Mucosa of stomach (tissue), 1 donor: ENCODE measurements around the gene CENPL.
A peak's percentile ranks its signal among the peaks of the same experiment; 100 is the strongest.

Experiments used
- H3K27me3 ChIP-seq: one replicate; pipeline ENCODE4 v1.7.0; 2013; ENCODE audit warnings: mild to moderate bottlenecking, low read length; ENCODE audit not compliant: control insufficient read depth, insufficient read depth
- H3K36me3 ChIP-seq: one replicate; pipeline ENCODE4 v1.7.0; 2013; ENCODE audit warnings: low read length; ENCODE audit not compliant: control insufficient read depth, insufficient read depth
- H3K4me1 ChIP-seq: one replicate; pipeline ENCODE4 v1.7.0; 2013; ENCODE audit warnings: mild to moderate bottlenecking, low read length; ENCODE audit not compliant: control insufficient read depth, insufficient read depth
- H3K4me3 ChIP-seq: one replicate; pipeline ENCODE4 v1.7.0; 2013; ENCODE audit warnings: low read length
- H3K9ac ChIP-seq: one replicate; pipeline ENCODE4 v1.7.0; 2013; ENCODE audit warnings: mild to moderate bottlenecking, low read length, moderate library complexity
- H3K9me3 ChIP-seq: one replicate; pipeline ENCODE4 v1.7.0; 2013; ENCODE audit warnings: mild to moderate bottlenecking, low read length, moderate library complexity; ENCODE audit not compliant: control insufficient read depth
- donor health status: Pancreatic carcinoma.

Gene CENPL, protein sequence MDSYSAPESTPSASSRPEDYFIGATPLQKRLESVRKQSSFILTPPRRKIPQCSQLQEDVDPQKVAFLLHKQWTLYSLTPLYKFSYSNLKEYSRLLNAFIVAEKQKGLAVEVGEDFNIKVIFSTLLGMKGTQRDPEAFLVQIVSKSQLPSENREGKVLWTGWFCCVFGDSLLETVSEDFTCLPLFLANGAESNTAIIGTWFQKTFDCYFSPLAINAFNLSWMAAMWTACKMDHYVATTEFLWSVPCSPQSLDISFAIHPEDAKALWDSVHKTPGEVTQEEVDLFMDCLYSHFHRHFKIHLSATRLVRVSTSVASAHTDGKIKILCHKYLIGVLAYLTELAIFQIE

DNA sequence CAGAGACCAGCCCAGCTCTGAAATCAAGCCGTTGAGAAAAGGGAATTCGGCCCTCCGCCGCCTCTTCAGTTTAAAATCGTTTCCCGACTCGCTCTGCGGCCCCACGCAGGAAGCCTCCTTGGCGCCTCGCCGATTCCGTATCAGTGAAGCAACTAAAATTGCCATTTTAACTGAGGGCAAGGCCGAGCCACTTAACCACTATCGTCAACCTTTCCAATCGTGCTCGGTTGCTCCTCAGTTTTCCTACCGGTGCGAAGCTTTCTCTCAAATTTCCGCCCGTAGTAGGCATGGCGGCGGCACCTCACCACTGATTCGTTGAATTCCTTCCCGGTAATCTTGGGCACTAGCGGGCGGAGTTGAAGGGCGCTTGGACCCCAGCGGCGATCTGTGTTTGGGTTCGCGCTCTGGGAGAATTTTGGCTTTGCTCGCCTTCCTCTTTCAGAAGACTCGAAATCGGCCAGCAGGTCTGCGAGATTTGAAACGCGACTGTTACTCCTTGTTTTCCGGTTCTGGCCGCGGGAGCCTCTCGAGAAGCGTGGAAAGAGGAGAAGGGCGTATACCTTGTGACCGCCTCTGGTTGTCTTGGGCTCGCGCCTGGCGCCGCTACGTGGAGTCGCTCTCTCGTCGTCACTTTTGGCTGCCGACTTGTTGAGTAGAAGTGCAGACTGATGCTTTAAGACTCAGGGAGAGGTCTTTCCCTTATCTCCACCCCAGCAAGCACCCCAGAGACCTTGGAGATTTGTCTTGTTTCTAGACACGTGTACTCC, at the start of gene CENPL, which contains the start of gene DARS2:
Gene CENPL (minus strand): TSS at position 569 of the 767 bp plus-strand sequence. CDS start 13,584 bp downstream, outside the sequence.
Gene DARS2 (plus strand): TSS at position 359 of the 767 bp plus-strand sequence. CDS start 557 bp downstream, outside the sequence.
- H3K36me3 ChIP-seq: no peaks in the 10 kb centered on the region
- H3K27me3 ChIP-seq: no peaks in the 10 kb centered on the region
- H3K4me1 ChIP-seq: peaks cover 8% of the 10 kb centered on the region
- H3K9me3 ChIP-seq: no peaks in the 10 kb centered on the region
- H3K4me3 ChIP-seq: peak within 1 kb of the TSS; percentile 53
- peak within 1 kb of the TSS; percentile 75 for H3K9ac ChIP-seq

- no peaks in the 10 kb centered on the region for H3K9me3 ChIP-seq
- H3K27me3 ChIP-seq: no peaks in the 10 kb centered on the region
- H3K4me1 ChIP-seq: peaks cover 17% of the 10 kb centered on the region
- H3K9ac ChIP-seq: no peak overlapping the region
- H3K4me3 ChIP-seq: no peak overlapping the region
- no peaks in the 10 kb centered on the region for H3K36me3 ChIP-seq
Measured at GRCh38 chr1:173871500-173871899, 46.8 kb upstream of the CENPL start.

DNA sequence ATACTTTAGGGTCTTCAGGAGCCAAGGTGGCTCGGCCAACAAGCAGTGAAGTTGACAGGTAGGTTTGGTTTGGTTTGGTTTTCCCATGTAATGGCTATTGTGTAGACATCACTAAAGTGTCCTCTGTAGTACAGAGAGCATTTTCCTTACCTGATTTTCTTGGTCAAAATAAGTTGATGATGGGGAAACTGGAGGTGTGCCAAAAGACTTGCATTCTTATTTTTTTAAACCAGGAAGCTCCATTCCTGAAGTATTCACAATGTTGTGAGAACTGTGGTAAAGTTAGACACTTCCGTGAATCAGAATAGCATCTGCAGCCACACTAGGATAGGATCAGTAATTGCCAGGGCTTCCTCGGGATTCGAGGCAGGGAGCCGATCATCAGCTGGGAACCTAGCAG, 46.4 kb upstream of the CENPL start:
- no peak overlapping the region for H3K9ac ChIP-seq
- no peaks in the 10 kb centered on the region for H3K9me3 ChIP-seq
- peaks cover 17% of the 10 kb centered on the region for H3K4me1 ChIP-seq
- H3K36me3 ChIP-seq: no peaks in the 10 kb centered on the region
- H3K27me3 ChIP-seq: no peaks in the 10 kb centered on the region
- no peak overlapping the region for H3K4me3 ChIP-seq

DNA sequence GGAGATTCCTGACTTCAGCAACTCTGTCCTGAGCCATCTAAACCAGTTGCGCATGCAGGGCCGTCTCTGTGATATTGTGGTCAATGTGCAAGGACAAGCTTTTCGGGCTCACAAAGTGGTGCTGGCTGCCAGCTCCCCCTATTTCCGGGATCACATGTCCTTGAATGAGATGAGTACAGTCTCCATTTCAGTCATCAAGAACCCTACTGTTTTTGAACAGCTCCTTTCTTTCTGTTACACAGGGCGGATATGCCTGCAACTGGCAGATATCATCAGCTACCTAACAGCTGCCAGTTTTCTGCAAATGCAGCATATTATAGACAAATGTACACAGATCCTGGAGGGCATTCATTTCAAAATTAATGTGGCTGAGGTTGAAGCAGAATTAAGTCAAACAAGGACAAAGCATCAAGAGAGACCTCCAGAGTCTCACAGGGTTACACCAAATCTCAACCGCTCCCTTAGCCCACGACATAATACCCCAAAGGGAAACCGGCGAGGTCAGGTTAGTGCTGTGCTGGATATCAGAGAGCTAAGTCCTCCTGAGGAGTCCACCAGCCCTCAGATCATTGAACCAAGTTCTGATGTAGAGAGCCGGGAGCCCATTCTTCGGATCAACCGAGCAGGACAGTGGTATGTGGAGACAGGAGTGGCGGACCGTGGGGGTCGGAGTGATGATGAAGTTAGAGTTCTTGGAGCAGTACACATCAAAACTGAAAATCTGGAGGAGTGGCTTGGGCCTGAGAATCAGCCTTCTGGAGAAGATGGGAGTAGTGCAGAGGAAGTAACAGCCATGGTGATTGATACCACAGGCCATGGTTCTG, 45.8 kb upstream of the CENPL start:
- Histone ChIP-seq H3K9me3 (no peaks in the 10 kb centered on the region), H3K36me3 (peaks cover 5% of the 10 kb centered on the region), H3K27me3 (no peaks in the 10 kb centered on the region), H3K9ac (peak overlapping the region; percentile 83), H3K4me1 (peaks cover 17% of the 10 kb centered on the region), H3K4me3 (no peak overlapping the region)

- H3K9me3 ChIP-seq: no peaks in the 10 kb centered on the region
- H3K36me3 ChIP-seq: peaks cover 6% of the 10 kb centered on the region
- peak overlapping the region; percentile 83 for H3K9ac ChIP-seq
- peaks cover 17% of the 10 kb centered on the region for H3K4me1 ChIP-seq
- no peaks in the 10 kb centered on the region for H3K27me3 ChIP-seq
- peak overlapping the region; percentile 2 for H3K4me3 ChIP-seq
Measured at GRCh38 chr1:173869021-173869359, 44.3 kb upstream of the CENPL start.

DNA sequence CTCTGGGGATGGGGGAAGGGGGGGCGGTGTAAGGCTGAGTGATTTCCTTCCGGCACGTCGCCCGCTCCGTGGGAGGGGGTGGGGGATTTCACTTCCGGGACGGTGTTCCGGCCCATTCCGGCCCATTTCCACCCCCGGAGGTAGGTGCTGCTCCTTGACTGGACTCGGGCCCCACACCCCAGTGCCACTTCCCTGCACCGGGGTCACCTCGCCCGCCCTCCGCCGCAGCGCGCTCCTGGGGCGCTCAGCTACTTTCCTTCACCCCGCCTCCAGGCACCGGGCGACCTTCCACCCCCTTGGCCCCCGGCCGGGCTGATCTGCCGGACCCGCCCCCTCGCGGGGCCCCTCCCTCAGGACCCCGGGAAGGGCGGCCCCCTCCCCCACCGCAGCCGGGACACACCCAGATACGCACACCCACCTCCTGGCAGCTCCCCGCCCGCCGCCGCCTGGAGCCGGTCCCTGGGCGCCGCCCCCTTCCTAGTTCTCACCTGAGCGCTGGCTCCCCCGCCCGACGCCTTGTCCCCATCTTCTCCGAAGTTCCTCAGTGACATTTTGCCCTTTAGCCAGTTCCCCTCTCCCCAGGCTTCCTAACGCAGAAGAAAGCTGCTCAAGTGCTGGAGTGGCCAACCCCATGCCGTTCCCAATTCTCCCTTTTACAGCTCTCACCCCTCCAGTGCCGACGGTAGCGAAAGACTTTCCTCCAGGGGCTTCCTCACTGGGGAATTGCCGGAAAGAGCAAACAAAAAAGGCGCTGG, 43.8 kb upstream of the CENPL start, which contains the start of gene ZBTB37:
Gene ZBTB37 (plus strand): TSS at position 115 of the 755 bp plus-strand sequence. CDS start 1,846 bp downstream, outside the sequence.
- Histone ChIP-seq H3K4me1 (peaks cover 17% of the 10 kb centered on the region), H3K27me3 (no peaks in the 10 kb centered on the region), H3K9me3 (no peaks in the 10 kb centered on the region), H3K36me3 (peaks cover 6% of the 10 kb centered on the region), H3K4me3 (peak within 1 kb of the TSS; percentile 40), H3K9ac (peak within 1 kb of the TSS; percentile 83)

DNA sequence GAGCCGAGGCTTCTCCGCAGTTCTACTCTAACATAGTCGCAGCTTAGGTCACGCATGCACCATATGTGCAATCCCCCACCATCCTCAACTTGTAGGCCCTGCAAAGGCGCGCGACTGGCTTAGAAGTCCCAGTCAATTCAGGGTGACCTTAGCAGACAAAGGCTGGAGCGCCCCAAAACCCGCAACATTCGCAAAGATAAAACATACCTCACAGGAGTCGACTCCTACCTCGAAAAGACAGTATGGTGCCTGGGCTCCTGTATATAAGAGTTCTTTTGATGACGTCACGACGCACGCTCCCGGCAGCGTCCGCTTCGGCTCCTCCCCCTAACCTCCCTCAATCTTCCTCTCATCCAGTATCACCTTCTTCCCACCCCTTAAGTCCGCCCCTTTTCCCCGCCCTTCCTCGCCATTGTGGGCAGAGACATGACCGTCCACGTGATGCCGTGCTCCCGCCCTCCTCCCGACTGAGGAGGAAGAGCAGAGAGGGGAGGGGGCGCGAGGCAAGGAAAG, 43.1 kb upstream of the CENPL start, which contains the start of gene GAS5:
Gene GAS5 (minus strand): TSS at position 237 of the 513 bp plus-strand sequence.
- Histone ChIP-seq H3K27me3 (no peaks in the 10 kb centered on the region), H3K36me3 (peaks cover 6% of the 10 kb centered on the region), H3K9me3 (no peaks in the 10 kb centered on the region), H3K4me1 (peaks cover 17% of the 10 kb centered on the region), H3K4me3 (peak within 1 kb of the TSS; percentile 40), H3K9ac (peak within 1 kb of the TSS; percentile 83)

DNA sequence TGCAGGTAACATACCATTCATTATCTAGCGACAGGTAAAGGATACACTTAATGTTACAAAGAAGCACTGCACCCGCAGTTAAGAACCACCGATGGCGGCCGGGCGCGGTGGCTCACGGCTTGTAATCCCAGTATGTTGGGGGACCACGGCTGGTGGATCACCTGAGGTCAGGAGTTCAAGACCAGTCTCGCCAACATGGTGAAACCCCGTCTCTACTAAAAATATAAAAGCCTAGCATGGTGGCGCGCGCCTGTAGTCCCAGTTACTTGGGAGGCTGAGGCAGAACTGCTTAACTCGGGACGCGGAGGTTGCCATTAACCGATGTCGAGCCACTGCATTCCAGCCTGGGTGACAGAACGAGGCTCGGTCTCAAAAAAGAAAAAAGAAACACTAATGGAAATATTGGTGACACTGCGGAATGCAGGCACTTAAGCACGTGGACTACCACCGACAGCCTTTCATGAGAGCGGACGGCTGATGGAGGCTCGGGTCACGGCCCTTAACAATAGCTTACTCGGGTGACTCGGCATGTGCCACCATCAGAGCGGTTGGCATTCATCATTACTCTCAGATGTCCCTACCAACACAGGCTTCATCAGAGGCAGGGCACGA, 42.6 kb upstream of the CENPL start:
- Histone ChIP-seq H3K27me3 (no peaks in the 10 kb centered on the region), H3K4me1 (peaks cover 17% of the 10 kb centered on the region), H3K36me3 (peaks cover 9% of the 10 kb centered on the region), H3K4me3 (peak overlapping the region; percentile 40), H3K9ac (peak overlapping the region; percentile 66), H3K9me3 (no peaks in the 10 kb centered on the region)

DNA sequence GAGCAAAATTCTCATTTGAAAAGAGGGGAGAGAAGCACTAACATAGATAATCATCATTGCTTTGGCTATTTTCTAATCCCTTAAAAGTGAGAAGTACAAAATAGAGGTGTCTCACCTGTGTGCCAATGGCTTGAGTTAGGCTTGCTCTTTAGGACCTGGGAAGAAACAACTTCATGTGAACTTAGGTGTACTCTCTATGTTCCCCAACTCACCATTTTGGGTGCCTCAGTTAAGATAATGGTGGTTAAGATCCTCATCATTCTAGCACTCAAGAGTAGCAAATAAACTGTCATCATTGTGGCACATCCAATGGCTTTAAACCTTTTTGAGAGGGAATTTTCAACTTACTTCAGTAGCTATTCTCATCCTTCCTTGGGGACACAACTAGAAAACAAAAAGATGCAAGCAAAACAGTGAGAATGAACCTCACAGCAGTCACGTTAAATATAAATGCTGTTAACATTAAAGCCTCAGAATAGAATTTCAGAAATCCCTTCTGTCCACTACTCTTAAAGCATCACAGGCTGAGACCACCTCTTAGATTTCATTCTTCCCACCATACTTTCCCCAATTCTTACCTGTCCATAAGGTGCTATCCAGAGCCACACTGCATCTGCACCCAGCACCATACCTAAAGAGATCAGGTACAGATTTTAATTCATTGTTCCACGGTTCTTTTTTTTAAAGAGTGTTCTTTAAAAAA, 41.9 kb upstream of the CENPL start:
- H3K27me3 ChIP-seq: no peaks in the 10 kb centered on the region
- peak overlapping the region; percentile 40 for H3K4me3 ChIP-seq
- no peaks in the 10 kb centered on the region for H3K9me3 ChIP-seq
- peak overlapping the region; percentile 66 for H3K9ac ChIP-seq
- H3K4me1 ChIP-seq: peaks cover 16% of the 10 kb centered on the region
- peaks cover 9% of the 10 kb centered on the region for H3K36me3 ChIP-seq

- H3K9me3 ChIP-seq: no peaks in the 10 kb centered on the region
- H3K4me1 ChIP-seq: peaks cover 6% of the 10 kb centered on the region
- peak overlapping the region; percentile 7 for H3K9ac ChIP-seq
- peaks cover 9% of the 10 kb centered on the region for H3K36me3 ChIP-seq
- H3K4me3 ChIP-seq: no peak overlapping the region
- no peaks in the 10 kb centered on the region for H3K27me3 ChIP-seq
Measured at GRCh38 chr1:173865468-173866164, 40.9 kb upstream of the CENPL start.
